DMS 273 (cell line): ENCODE data around the gene FGL2.
"Not testable (repeated sequence)": the region's sequence is repeated elsewhere in the genome, so short reads cannot be mapped to it uniquely, and the experiment has no call there.

Experiments used
- DNase-seq: peaks from one replicate; lab custom pipeline; 2025; ENCODE audit not compliant: unreplicated experiment; lab: John Stamatoyannopoulos, UW

The FGL2 gene

DNA sequence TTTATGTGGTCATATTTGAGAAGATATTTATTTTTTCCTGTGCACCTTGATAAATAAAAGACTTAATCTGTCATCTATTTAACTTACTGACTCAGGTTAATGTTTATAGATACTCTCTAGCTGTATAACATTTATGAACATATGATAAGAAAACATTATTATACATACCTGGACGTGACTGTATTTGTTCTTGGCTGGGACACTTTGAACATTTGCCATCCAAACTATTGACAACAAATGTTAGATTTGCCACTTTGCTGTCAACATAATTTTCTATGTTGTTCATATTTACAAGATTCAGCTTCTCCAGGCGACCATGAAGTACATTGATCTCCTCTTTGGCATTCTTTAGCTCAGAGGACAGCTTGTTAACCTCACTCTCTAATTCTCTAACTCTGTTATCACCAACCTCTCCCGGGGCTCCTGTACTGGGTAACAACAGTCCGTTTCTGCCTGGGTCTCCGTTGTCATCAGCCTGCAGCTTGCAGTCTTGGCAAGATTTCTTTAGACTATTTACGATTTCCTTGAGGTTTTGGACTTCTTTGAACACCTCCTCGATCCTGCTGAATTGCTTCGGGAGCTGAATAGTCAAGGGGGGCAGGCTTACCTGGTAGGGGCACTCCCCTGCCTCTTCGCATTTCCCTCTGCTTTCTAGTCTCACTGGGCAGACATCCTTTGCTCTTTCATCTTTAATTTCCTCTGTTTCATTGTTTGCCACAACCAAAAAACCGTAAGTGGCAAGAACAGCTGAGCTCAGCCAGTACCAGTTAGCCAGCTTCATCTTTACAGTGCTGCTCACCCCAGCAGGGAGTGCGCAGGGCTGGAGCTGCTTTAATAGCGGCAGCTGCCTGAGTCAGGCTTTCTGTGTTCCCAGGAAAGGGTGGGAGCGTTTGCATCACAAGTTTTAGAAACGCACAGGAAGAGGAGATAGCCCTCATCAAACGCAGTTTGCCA, at the start of gene FGL2:
Gene FGL2 (minus strand): TSS at position 807 of the 954 bp plus-strand sequence. CDS start 26 bp downstream, at position 781.
- DNase-seq: no peak

GRCh38 chr7:77248154-77248553, 48.5 kb upstream of the FGL2 start:
- DNase-seq: no peak

GRCh38 chr7:77247206-77247850, 47.7 kb upstream of the FGL2 start:
- DNase-seq: peak; percentile 91

GRCh38 chr7:77246026-77246640, 46.5 kb upstream of the FGL2 start:
- no peak for DNase-seq

DNA sequence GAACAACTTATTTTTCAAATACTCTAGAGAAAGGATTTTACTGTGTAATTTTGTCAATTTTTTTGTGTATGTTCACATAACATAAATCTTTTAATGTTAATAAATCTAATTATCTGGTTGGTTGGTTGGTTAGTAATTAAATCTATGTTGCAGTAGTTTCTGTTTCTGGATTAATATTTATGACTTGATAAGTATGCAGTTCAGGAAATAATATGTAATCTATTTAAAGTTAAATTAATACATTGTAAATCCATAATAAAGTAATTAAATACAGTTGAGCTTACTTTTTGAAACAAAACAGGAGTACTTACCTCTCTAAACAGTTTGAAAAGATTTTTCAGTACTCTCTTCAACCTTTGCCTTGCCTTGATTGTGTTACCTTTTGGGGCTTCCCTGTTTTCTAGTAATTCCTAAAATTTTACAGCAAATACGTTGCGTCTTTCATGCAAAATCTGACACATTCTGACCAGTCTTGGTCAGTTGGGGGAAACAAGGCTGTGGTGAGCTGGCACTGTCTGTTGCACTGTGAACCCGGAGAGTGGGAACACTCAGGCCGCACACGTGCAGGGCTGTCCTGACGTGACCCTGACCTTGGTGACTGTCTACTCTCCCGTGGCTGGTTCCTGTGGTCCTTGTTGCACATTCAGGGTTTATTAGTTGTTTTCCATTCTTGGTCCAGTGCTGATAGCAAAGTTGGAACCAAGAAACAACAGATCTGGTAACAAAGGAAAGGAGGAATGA, 45.6 kb upstream of the FGL2 start:
- DNase-seq: no peak

- DNase-seq: no peak
These were observed 44.8 kb upstream of the FGL2 start for GRCh38 chr7:77244222-77244934.

DNA sequence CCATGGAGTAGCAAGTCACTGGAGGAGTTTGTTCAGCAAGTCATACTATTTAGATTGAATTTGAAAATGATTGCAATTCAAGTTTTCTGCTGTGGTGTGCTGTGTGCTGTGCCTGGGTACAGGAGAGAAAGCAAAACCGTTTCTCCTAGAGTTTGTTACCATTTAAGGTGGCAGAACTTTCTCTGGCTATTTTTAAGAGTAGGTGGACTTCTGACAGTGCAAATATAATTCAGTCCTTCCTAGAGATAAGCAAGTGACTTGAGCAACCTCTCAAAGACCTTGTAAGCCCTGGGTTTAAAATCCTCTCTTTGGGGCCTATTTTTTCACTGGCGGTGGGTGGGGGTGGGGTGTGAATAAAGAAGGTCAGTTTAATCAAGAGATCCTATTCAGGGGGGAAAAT, 42.9 kb upstream of the FGL2 start:
- no peak for DNase-seq

DNA sequence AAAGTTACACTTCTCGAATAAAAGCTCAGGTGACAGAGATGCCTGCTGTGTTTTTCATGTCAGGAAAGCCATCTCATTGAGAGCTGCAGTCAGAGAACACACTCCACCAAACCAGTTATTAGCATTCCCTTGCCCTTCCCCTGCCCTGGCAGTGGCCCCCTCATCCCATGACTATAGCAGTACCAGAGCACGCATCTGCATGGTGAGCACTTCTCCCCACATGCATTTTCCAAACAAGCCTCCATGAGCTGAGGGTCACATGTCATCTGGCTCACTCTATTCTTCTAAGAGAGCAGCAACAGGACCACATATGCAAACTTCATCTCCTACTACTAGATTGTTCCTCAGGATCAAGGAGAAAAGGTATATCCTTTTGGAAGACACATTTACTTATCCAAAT, 42.4 kb upstream of the FGL2 start:
- no peak for DNase-seq

DNA sequence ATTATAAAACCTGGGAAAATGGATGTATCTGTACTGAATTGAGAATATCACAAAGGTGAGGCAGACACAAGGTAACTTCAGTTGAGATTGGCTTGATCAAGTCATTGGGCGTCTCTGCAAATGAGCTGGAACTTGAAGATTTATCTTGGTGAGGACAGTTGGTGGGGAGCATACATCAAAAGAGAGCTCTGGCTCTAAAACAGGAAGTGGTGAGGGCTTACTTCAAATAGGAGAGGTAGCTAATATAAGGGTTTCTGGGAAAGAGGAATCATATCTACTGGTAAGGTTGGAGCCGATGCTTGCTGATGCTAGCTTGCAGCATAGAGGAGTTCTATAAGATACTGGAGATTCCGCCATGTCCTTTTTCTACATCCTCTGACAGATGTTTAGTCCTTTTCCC, 39.9 kb upstream of the FGL2 start:
- no peak for DNase-seq

DNA sequence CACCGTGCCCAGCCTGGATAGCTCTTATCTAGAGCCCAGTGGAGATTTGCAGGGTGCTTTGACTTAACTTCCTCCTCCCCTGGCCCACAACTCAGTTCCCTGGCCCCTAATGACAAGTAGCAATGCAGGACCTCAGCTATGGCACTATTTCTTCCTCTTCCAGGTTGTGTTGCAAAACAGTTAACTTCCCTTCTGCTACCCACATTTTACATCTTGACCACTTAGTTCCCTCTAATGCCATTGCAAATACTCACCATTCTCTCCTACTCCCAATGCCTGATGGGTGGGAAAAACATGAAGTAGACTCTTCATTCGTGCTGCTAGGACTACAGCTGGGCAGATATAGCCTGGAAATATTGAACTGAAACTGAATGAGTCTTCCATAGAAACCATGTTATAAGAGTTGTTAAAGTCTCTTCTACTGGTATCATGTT, 39.1 kb upstream of the FGL2 start:
- DNase-seq: no peak

GRCh38 chr7:77235276-77235675, 35.7 kb upstream of the FGL2 start:
- no peak for DNase-seq

DNA sequence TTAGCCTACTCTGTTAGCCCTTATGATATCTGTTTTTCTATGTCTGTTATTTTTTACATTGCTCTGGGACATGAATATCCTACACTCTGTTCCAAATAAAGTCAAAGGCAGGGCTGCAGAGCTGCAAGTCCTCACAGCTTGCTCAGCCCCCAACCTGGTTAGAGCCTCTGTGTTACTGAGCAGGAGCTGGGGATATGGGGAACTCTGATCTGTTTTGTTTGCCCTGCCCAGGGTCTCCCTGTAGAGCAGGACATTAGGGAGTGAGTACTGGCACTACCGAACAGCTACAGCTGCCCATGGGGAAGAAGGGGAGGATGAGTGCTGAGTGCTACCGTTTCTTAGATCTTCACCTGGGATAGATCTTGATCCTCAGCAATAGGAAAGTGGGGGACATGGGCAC, 32.8 kb upstream of the FGL2 start:
- no peak for DNase-seq

GRCh38 chr7:77228795-77229194, 29.2 kb upstream of the FGL2 start:
- not testable (repeated sequence) for DNase-seq

DNA sequence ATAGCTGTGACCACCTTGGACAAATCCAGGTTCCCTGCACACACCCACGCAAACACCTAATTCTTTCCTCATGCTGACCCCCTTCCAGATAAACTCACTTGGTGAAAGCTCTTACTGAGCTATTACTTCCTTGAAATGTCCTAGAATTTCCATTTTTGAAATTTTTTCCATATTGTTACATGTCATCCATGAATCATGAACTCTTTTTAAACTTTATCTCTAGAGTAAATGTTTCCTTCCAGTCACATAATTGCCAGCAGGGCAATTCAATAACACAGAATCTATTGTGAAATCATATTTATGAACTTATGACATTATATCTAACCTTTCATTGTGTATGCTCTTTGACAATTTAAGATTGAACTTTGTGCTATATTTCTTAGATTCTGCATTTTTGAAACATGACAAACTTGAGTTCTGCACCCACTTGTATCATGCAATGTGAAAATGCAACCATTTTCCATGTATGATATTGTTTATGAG, 26.8 kb upstream of the FGL2 start:
- no peak for DNase-seq

GRCh38 chr7:77223261-77223660, 23.6 kb upstream of the FGL2 start:
- DNase-seq: no peak

GRCh38 chr7:77222819-77223218, 23.2 kb upstream of the FGL2 start:
- no peak for DNase-seq

GRCh38 chr7:77222065-77222464, 22.4 kb upstream of the FGL2 start:
- DNase-seq: no peak

GRCh38 chr7:77219701-77220331, 20.2 kb upstream of the FGL2 start:
- DNase-seq: not testable (repeated sequence)

DNA sequence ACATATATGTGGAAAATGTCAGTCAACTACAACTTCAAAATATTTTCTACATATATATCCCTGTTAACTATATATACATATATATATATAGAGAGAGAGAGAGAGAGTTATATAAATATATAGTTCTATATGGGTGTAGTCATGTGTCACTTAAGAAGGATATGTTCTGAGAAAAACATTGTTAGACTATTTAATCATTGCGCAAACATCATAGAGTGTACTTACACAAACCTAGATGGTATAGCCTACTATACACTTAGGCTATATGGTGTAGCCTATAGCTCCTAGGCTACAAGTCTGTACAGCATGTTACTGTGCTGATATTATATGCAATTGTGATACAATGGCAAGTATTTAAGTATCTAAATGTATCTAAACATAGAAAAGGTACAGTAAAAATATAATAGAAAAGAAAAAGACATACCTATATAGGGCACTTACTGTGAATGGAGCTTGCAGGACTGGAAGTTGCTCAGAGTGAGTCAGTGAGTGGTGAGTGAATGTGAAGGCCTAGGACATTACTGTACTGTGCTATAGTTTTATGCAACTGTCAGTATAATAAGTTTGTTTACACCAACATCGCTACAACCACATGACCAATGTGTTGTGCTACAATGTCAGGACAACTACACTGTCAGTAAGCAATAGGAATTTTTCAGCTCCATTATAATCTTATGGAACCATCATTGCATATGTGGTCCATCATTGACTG, 18.0 kb upstream of the FGL2 start:
- DNase-seq: no peak
